HG02623 (cell line): ENCODE data around the gene NSF.

ENCODE experiments used
- ATAC-seq: cut with Tn5 transposase; IDR thresholded peaks from one replicate; pipeline ENCODE4 v1.9.1; 2021; ENCODE audit warnings: moderate library complexity; ENCODE audit not compliant: unreplicated experiment

The NSF gene

GRCh38 chr17:46796084-46796483, 205.6 kb downstream of the NSF start:
- ATAC-seq, result no peak

GRCh38 chr17:46796524-46796923, 206.1 kb downstream of the NSF start:
- ATAC-seq, result no peak

- ATAC-seq, result no peak
These were observed 206.6 kb downstream of the NSF start for GRCh38 chr17:46796956-46797530.

- ATAC-seq, result no peak
These were observed 210.1 kb downstream of the NSF start for GRCh38 chr17:46800573-46800972.

GRCh38 chr17:46802800-46803199, 212.3 kb downstream of the NSF start:
- no peak for ATAC-seq

- no peak for ATAC-seq
These were observed 213.1 kb downstream of the NSF start for GRCh38 chr17:46803544-46803943.

GRCh38 chr17:46805771-46806170, 215.3 kb downstream of the NSF start:
- no peak for ATAC-seq
